Vagina (tissue), 2 donors: Measurements from ENCODE around the gene KRTAP5-5.
"Not testable (repeated sequence)": the region's sequence is repeated elsewhere in the genome, so short reads cannot be mapped to it uniquely, and the experiment has no call there.

Experiments used
- POLR2A ChIP-seq, 2 donors: fragments of 450-650 bp; IDR thresholded peaks; one replicate each; pipeline ENCODE4 v1.6.1; 2017; ENCODE audit warnings: antibody characterized with exemption in 2 of 2, mild to moderate bottlenecking in 2 of 2, moderate library complexity in 2 of 2
- POLR2AphosphoS5 ChIP-seq, 2 donors: sonication (generic); formaldehyde crosslinking; IDR thresholded peaks; one replicate each; pipeline ENCODE4 v1.9.0; 2017; ENCODE audit warnings: antibody characterized with exemption in 2 of 2, mild to moderate bottlenecking in 2 of 2, low read depth in 1 of 2; ENCODE audit not compliant: insufficient read depth in 1 of 2
- TF ChIP-seq, protein P1 (sequence below), 3 experiments: fragments of 450-650 bp in 2 of 3; fragments of 200-600 bp in 1 of 3; sonication (generic) in 1 of 3; IDR thresholded peaks; one replicate each; pipeline ENCODE4 v1.5.1; 2017 to 2019; ENCODE audit warnings: antibody characterized with exemption in 3 of 3, mild to moderate bottlenecking in 2 of 3, moderate library complexity in 2 of 3

GRCh38 chr11:1596576-1597121, 32.9 kb upstream of the KRTAP5-5 start:
- TF ChIP-seq, protein P1, sequence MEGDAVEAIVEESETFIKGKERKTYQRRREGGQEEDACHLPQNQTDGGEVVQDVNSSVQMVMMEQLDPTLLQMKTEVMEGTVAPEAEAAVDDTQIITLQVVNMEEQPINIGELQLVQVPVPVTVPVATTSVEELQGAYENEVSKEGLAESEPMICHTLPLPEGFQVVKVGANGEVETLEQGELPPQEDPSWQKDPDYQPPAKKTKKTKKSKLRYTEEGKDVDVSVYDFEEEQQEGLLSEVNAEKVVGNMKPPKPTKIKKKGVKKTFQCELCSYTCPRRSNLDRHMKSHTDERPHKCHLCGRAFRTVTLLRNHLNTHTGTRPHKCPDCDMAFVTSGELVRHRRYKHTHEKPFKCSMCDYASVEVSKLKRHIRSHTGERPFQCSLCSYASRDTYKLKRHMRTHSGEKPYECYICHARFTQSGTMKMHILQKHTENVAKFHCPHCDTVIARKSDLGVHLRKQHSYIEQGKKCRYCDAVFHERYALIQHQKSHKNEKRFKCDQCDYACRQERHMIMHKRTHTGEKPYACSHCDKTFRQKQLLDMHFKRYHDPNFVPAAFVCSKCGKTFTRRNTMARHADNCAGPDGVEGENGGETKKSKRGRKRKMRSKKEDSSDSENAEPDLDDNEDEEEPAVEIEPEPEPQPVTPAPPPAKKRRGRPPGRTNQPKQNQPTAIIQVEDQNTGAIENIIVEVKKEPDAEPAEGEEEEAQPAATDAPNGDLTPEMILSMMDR (IDR thresholded peaks at IDR 0.05): not testable (repeated sequence)
- not testable (repeated sequence) for TF ChIP-seq POLR2A (IDR thresholded peaks at IDR 0.05); POLR2AphosphoS5 (IDR thresholded peaks at IDR 0.05; ENCODE audit: insufficient read depth in 1 of 2, low read depth in 1 of 2)
